ENCODE measurements around the gene CDC42BPB.

DNA sequence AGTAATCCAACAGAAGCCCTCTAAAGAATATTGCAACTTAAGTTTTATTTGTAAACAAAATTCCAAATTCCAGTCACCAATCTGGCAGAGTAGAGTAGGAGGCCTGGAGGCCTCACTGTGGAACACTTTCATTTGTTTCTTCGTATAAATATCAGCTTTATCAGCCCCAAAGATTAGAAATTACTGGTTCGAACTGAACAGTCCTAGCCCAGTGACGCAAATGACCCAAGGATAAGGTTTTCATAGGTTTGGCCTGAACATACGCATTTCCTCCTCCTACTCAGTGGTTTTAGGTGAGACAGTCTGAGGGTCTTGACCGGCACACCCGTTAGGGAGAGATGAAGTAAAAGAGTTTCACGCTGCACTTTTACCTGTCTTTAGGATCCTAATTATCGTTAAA, 1.7 kb downstream of the CDC42BPB start:
- TF ChIP-seq, protein P1, sequence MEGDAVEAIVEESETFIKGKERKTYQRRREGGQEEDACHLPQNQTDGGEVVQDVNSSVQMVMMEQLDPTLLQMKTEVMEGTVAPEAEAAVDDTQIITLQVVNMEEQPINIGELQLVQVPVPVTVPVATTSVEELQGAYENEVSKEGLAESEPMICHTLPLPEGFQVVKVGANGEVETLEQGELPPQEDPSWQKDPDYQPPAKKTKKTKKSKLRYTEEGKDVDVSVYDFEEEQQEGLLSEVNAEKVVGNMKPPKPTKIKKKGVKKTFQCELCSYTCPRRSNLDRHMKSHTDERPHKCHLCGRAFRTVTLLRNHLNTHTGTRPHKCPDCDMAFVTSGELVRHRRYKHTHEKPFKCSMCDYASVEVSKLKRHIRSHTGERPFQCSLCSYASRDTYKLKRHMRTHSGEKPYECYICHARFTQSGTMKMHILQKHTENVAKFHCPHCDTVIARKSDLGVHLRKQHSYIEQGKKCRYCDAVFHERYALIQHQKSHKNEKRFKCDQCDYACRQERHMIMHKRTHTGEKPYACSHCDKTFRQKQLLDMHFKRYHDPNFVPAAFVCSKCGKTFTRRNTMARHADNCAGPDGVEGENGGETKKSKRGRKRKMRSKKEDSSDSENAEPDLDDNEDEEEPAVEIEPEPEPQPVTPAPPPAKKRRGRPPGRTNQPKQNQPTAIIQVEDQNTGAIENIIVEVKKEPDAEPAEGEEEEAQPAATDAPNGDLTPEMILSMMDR (IDR thresholded peaks at IDR 0.05), result no peak
- TF ChIP-seq, protein P2, sequence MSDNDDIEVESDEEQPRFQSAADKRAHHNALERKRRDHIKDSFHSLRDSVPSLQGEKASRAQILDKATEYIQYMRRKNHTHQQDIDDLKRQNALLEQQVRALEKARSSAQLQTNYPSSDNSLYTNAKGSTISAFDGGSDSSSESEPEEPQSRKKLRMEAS (CRISPR knock-in tag; IDR thresholded peaks at IDR 0.05), result no peak
- TF ChIP-seq, protein P3, sequence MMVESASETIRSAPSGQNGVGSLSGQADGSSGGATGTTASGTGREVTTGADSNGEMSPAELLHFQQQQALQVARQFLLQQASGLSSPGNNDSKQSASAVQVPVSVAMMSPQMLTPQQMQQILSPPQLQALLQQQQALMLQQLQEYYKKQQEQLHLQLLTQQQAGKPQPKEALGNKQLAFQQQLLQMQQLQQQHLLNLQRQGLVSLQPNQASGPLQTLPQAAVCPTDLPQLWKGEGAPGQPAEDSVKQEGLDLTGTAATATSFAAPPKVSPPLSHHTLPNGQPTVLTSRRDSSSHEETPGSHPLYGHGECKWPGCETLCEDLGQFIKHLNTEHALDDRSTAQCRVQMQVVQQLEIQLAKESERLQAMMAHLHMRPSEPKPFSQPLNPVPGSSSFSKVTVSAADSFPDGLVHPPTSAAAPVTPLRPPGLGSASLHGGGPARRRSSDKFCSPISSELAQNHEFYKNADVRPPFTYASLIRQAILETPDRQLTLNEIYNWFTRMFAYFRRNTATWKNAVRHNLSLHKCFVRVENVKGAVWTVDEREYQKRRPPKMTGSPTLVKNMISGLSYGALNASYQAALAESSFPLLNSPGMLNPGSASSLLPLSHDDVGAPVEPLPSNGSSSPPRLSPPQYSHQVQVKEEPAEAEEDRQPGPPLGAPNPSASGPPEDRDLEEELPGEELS (CRISPR knock-in tag; IDR thresholded peaks at IDR 0.05), result no peak
- no peak for TF ChIP-seq TEAD4 (CRISPR knock-in tag; IDR thresholded peaks at IDR 0.05)
- TF ChIP-seq, protein P4, sequence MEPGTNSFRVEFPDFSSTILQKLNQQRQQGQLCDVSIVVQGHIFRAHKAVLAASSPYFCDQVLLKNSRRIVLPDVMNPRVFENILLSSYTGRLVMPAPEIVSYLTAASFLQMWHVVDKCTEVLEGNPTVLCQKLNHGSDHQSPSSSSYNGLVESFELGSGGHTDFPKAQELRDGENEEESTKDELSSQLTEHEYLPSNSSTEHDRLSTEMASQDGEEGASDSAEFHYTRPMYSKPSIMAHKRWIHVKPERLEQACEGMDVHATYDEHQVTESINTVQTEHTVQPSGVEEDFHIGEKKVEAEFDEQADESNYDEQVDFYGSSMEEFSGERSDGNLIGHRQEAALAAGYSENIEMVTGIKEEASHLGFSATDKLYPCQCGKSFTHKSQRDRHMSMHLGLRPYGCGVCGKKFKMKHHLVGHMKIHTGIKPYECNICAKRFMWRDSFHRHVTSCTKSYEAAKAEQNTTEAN (CRISPR knock-in tag; IDR thresholded peaks at IDR 0.05), result no peak
- TF ChIP-seq, protein P5, sequence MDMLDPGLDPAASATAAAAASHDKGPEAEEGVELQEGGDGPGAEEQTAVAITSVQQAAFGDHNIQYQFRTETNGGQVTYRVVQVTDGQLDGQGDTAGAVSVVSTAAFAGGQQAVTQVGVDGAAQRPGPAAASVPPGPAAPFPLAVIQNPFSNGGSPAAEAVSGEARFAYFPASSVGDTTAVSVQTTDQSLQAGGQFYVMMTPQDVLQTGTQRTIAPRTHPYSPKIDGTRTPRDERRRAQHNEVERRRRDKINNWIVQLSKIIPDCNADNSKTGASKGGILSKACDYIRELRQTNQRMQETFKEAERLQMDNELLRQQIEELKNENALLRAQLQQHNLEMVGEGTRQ (CRISPR knock-in tag; IDR thresholded peaks at IDR 0.05), result no peak
- no peak for TF ChIP-seq MXD4 (CRISPR knock-in tag; IDR thresholded peaks at IDR 0.05; ENCODE audit: borderline replicate concordance)
- TF ChIP-seq, protein P6, sequence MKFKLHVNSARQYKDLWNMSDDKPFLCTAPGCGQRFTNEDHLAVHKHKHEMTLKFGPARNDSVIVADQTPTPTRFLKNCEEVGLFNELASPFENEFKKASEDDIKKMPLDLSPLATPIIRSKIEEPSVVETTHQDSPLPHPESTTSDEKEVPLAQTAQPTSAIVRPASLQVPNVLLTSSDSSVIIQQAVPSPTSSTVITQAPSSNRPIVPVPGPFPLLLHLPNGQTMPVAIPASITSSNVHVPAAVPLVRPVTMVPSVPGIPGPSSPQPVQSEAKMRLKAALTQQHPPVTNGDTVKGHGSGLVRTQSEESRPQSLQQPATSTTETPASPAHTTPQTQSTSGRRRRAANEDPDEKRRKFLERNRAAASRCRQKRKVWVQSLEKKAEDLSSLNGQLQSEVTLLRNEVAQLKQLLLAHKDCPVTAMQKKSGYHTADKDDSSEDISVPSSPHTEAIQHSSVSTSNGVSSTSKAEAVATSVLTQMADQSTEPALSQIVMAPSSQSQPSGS (CRISPR knock-in tag; IDR thresholded peaks at IDR 0.05; ENCODE audit: borderline replicate concordance, low read depth), result no peak
- TF ChIP-seq ESRRA (CRISPR knock-in tag; IDR thresholded peaks at IDR 0.05; ENCODE audit: borderline replicate concordance), result no peak
- no peak for TF ChIP-seq TEAD1 (CRISPR knock-in tag; IDR thresholded peaks at IDR 0.05)
- no peak for TF ChIP-seq MYBL2 (CRISPR knock-in tag; IDR thresholded peaks at IDR 0.05)
- TF ChIP-seq KAT7 (CRISPR knock-in tag; IDR thresholded peaks at IDR 0.05; ENCODE audit: borderline replicate concordance), result no peak

All from WTC11 (cell line).